Fibroblast of the aortic adventitia (primary cell): ENCODE results near the gene STPG2. TPM values are rescaled to one million over a fixed set of nuclear protein-coding genes. Genes with fewer than 3 reads are reported as not detected.

Experiments used
- DNase-seq: peaks from one replicate; pipeline ENCODE4 v3.0.0-alpha.2; 2010; ENCODE audit warnings: low read depth
- H3K4me3 ChIP-seq: 2 replicates; pipeline ENCODE4 v1.5.1; 2011; ENCODE audit warnings: low read depth, mild to moderate bottlenecking, control low read depth, low read length, moderate library complexity
- CTCF ChIP-seq: IDR thresholded peaks from 2 replicates; pipeline ENCODE4 v1.5.1; 2011; ENCODE audit warnings: mild to moderate bottlenecking, low read length, control low read depth, inconsistent platforms; ENCODE audit not compliant: insufficient read depth
- total RNA-seq: library from RNA; depleted of rRNA; stranded (reverse); fragments of >200 nt; gene quantifications from 2 replicates; pipeline ENCODE4 v1.2.3, GENCODE V29; 2012; ENCODE audit warnings: low replicate concordance

The STPG2 gene
- total RNA-seq, 1 donor = 0.18 TPM

DNA sequence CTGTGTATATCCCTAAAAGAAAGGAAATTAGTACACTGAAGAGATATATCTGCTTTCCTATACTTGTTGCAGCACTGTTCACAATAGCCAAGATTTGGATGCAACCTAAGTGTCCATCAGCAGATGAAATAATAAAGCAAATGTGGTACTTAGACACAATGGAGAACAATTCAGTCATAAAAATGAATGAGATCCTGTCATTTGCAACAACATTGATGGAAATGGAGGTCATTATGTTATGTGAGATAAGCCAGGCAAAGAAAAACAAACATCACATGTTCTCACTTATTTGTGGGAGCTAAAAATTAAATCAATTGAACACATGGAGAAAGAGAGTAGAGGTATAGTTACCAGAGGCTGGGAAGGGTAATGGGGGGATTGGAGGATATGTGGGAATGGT is 611.9 kb downstream of the STPG2 start:
- TF ChIP-seq CTCF = no peak
- no peak overlapping the region for H3K4me3 ChIP-seq
- no peak for DNase-seq

- no peak for DNase-seq
- no peak for TF ChIP-seq CTCF
- no peak overlapping the region for H3K4me3 ChIP-seq
Observed at GRCh38 chr4:97530676-97531075, 612.6 kb downstream of the STPG2 start.

DNA sequence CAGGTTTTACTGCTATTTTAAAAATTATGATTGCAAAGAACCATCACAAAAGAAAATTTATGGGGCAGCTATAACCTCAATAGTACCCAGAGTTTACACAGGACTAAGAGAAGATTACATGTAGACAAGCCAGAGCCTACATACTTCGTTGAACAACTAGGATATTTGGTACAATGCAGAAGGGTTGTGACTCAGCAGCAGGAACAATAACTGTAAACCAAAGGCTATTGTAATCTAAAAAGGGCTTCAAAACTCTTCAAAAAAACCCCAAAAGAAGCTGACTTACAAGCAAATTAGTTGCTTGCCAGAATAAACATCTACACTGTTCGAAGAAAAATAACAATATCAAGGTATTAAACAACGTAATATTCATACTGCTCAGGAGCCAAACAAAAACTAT is 618.0 kb downstream of the STPG2 start:
- TF ChIP-seq CTCF = no peak
- no peak overlapping the region for H3K4me3 ChIP-seq
- DNase-seq = peak; percentile 26

DNA sequence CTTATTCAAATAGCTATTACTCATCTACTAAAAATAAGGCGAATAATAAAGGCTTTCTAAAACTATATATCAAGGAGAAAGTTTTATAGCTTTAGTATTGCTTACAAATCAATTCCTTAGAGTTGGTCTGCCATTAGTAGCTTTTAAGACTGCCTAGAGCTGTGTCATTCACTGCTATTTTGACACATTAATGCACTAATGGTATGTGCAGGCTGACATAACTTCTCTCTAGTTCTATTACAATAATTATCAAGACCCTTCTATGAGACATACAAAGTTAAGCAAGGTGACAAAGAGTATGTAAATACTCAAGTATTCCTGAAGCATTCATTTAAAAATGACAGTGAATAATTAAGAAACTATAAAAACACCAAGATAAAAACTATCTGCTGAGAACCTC is 625.3 kb downstream of the STPG2 start:
- TF ChIP-seq CTCF = no peak
- no peak overlapping the region for H3K4me3 ChIP-seq
- DNase-seq = no peak

GRCh38 chr4:97513917-97514316 is 629.4 kb downstream of the STPG2 start:
- no peak for TF ChIP-seq CTCF

More at GRCh38 chr4:97513917-97514316, 629.4 kb downstream of the STPG2 start:
- DNase-seq = no peak
- H3K4me3 ChIP-seq = no peak overlapping the region

Other genes with a start within 250 kb of the STPG2 start
- 24.1 and 62.2 TPM in 2 replicates for gene RAP1GDS1, start 117.9 kb upstream of the STPG2 start, total RNA-seq